DOHH2 (cell line): Measurements from ENCODE around the gene C11orf91.

Experiments
- H3F3A ChIP-seq: fragments of 200-600 bp; sonication (generic), shearing (Covaris generic); 2 replicates; pipeline ENCODE4 v1.6.0; 2016; ENCODE audit warnings: antibody characterized with exemption, mild to moderate bottlenecking; ENCODE audit not compliant: control insufficient read depth, insufficient read depth
- H3K27ac ChIP-seq: fragments of 200-600 bp; sonication (generic); 2 replicates; pipeline ENCODE4 v1.5.1; 2014; ENCODE audit warnings: low read depth, mild to moderate bottlenecking, low read length, moderate library complexity
- H3K27me3 ChIP-seq: fragments of 200-600 bp; sonication (generic); 2 replicates; pipeline ENCODE4 v1.6.1; 2014; ENCODE audit warnings: mild to moderate bottlenecking, low read length, mixed read lengths; ENCODE audit not compliant: control insufficient read depth
- H3K36me3 ChIP-seq: fragments of 200-600 bp; sonication (generic); 2 replicates; pipeline ENCODE4 v1.6.1; 2014; ENCODE audit warnings: mild to moderate bottlenecking, low read length, moderate library complexity, mixed read lengths; ENCODE audit not compliant: control insufficient read depth
- H3K4me1 ChIP-seq: fragments of 200-600 bp; sonication (generic); 2 replicates; pipeline ENCODE4 v1.6.1; 2014; ENCODE audit warnings: mild to moderate bottlenecking, low read length, mixed read lengths; ENCODE audit not compliant: control insufficient read depth
- H3K4me2 ChIP-seq: fragments of 200-600 bp; sonication (generic); 2 replicates; pipeline ENCODE4 v1.6.0; 2014; ENCODE audit warnings: mild to moderate bottlenecking, low read length, moderate library complexity
- H3K4me3 ChIP-seq: fragments of 200-600 bp; sonication (generic); 2 replicates; pipeline ENCODE4 v1.5.1; 2014; ENCODE audit warnings: mild to moderate bottlenecking, low read length, mixed read lengths
- H3K79me2 ChIP-seq: fragments of 200-600 bp; sonication (generic); 2 replicates; pipeline ENCODE4 v1.6.1; 2014; ENCODE audit warnings: mild to moderate bottlenecking, low read length, mixed read lengths; ENCODE audit not compliant: control insufficient read depth
- H3K9me2 ChIP-seq: fragments of 200-600 bp; sonication (generic); replicated peaks from 2 replicates; pipeline ENCODE4 v1.6.1; 2014; ENCODE audit warnings: mild to moderate bottlenecking, low read length, mixed read lengths; ENCODE audit not compliant: control insufficient read depth
- H3K9me3 ChIP-seq: fragments of 200-600 bp; sonication (generic); 2 replicates; pipeline ENCODE4 v1.6.1; 2014; ENCODE audit warnings: antibody characterized with exemption, low read length, mixed read lengths; ENCODE audit not compliant: control insufficient read depth, insufficient read depth
- H4K20me1 ChIP-seq: fragments of 200-600 bp; sonication (generic); 2 replicates; pipeline ENCODE4 v1.6.0; 2014; ENCODE audit warnings: low read depth, mild to moderate bottlenecking, antibody characterized with exemption, low read length, moderate library complexity; ENCODE audit not compliant: control insufficient read depth, insufficient read depth
- CTCF ChIP-seq: fragments of 200-600 bp; sonication (generic); IDR thresholded peaks from one replicate; pipeline ENCODE4 v1.5.1; 2014; ENCODE audit warnings: antibody characterized with exemption, mild to moderate bottlenecking, low read depth, low read length; ENCODE audit not compliant: poor library complexity, severe bottlenecking
- EZH2phosphoT487 ChIP-seq: fragments of 200-600 bp; sonication (generic); IDR thresholded peaks from 2 replicates; pipeline ENCODE4 v1.6.1; 2017; ENCODE audit warnings: borderline replicate concordance, mild to moderate bottlenecking, antibody characterized with exemption, low read length, moderate library complexity, mixed read lengths

C11orf91 gene

DNA sequence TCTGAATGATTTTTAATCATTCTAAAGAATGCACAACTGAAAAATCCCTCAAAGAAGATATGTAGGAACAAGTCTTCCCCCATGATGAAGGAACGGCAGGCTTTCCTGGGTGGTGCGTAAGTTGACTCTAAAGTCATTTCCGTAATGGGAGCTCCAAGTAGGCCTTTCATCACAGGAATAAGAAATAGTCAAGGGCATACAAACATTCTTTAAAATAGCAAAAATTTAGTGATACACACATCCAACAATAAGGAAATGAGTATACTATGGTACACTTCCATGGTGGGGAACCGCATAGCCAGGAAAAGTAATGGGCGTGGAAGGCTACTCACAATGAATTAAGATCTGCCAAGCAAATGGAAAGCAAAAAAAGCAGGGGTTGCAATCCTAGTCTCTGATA, 24.9 kb upstream of the C11orf91 start:
- H3F3A ChIP-seq: no peaks in the 10 kb centered on the region
- H3K27ac ChIP-seq: no peak overlapping the region

GRCh38 chr11:33724644-33725035, 24.0 kb upstream of the C11orf91 start:
- Histone ChIP-seq H3K9me3 (no peaks in the 10 kb centered on the region), H3K27me3 (no peaks in the 10 kb centered on the region), H3K36me3 (peaks cover 9% of the 10 kb centered on the region; the same call in 1 of the 2 replicates), H3K4me2 (no peak overlapping the region), H3K79me2 (peaks cover 16% of the 10 kb centered on the region), H3K9me2 (no peaks in the 10 kb centered on the region), H3K27ac (no peak overlapping the region), H3K4me1 (0 out of 2 replicates have a peak, but pooled peaks cover 3% of the 10 kb centered on the region), H3K4me3 (no peak overlapping the region), H4K20me1 (no peaks in the 10 kb centered on the region), H3F3A (no peaks in the 10 kb centered on the region)
- no peak for TF ChIP-seq EZH2phosphoT487
- no peak for TF ChIP-seq CTCF

More for the DNA sequence above, 24.9 kb upstream of the C11orf91 start:
- H3K36me3 ChIP-seq: peaks cover 5% of the 10 kb centered on the region; the same call in 1 of the 2 replicates
- H4K20me1 ChIP-seq: no peaks in the 10 kb centered on the region
- H3K4me2 ChIP-seq: no peak overlapping the region
- H3K4me3 ChIP-seq: no peak overlapping the region
- H3K9me3 ChIP-seq: no peaks in the 10 kb centered on the region
- no peaks in the 10 kb centered on the region for H3K27me3 ChIP-seq
- no peaks in the 10 kb centered on the region for H3K9me2 ChIP-seq
- 0 out of 2 replicates have a peak, but pooled peaks cover 3% of the 10 kb centered on the region for H3K4me1 ChIP-seq
- peaks cover 18% of the 10 kb centered on the region for H3K79me2 ChIP-seq
- no peak for TF ChIP-seq CTCF
- TF ChIP-seq EZH2phosphoT487: no peak

DNA sequence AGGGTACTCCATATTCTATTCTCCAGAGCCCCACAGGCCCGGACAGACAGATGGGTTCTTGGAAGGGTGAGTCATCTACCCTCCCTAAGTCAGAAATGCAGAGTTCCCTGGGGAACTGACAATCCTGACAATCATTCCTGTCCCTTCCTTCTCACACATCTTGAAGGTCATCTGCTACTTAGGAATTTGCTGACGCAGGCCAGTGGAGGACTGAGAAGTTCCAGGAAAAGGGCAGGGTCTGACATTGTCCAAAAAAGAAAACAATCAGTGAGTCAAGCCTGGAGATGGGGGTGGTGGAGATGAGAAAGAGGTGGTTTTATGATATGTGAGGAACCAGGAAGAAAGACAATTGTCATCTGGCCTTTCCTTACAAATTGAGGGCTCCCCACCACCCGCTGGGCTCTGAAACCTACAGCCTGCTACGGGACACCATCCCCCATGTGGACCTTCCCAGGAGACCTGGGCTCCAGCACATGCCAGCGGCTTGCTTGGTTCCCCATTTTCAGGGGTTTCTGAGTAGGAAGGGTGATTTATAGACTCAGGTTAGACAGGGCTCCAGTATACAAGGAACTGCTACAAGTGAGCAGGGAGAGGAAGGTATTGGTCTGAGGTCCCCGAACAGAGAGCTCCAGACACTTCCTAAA, 22.7 kb upstream of the C11orf91 start:
- H3K9me2 ChIP-seq: no peaks in the 10 kb centered on the region
- H3K27me3 ChIP-seq: no peaks in the 10 kb centered on the region
- H3K79me2 ChIP-seq: peaks cover 16% of the 10 kb centered on the region
- H4K20me1 ChIP-seq: no peaks in the 10 kb centered on the region
- no peak for TF ChIP-seq EZH2phosphoT487
- no peak for TF ChIP-seq CTCF
- H3K9me3 ChIP-seq: no peaks in the 10 kb centered on the region
- no peak overlapping the region for H3K27ac ChIP-seq
- H3K4me2 ChIP-seq: no peak overlapping the region
- no peak overlapping the region for H3K4me3 ChIP-seq
- H3K36me3 ChIP-seq: peaks cover 10% of the 10 kb centered on the region; the same call in 1 of the 2 replicates
- 0 out of 2 replicates have a peak, but pooled peaks cover 3% of the 10 kb centered on the region for H3K4me1 ChIP-seq
- no peaks in the 10 kb centered on the region for H3F3A ChIP-seq
